Islet of Langerhans (tissue), 1 donor: Measurements from ENCODE around the gene IQCN.
A peak's percentile ranks its signal among the peaks of the same experiment; 100 is the strongest.

ENCODE experiments used
- FAIRE-seq: peaks from one replicate; lab custom pipeline; 2011; peaks lifted over from hg19 to GRCh38; lab: Jason Lieb, UNC

IQCN gene

GRCh38 chr19:18265582-18265981 lies 8.7 kb downstream of the IQCN start:
- no peak for FAIRE-seq

GRCh38 chr19:18264971-18265540 lies 9.2 kb downstream of the IQCN start:
- no peak for FAIRE-seq

GRCh38 chr19:18264137-18264854 lies 10.0 kb downstream of the IQCN start:
- no peak for FAIRE-seq

- FAIRE-seq: no peak
Observed at GRCh38 chr19:18263324-18264136, 10.7 kb downstream of the IQCN start.

GRCh38 chr19:18262917-18263316 lies 11.3 kb downstream of the IQCN start:
- FAIRE-seq: no peak

GRCh38 chr19:18262144-18262543 lies 12.1 kb downstream of the IQCN start:
- FAIRE-seq: no peak

GRCh38 chr19:18261474-18261873 lies 12.8 kb downstream of the IQCN start:
- no peak for FAIRE-seq

- no peak for FAIRE-seq
Observed at GRCh38 chr19:18259893-18260292, 14.4 kb downstream of the IQCN start.

GRCh38 chr19:18257503-18258470 lies 16.5 kb downstream of the IQCN start:
- FAIRE-seq: no peak

- no peak for FAIRE-seq
Observed at GRCh38 chr19:18254546-18255503, 19.4 kb downstream of the IQCN start.

GRCh38 chr19:18253716-18254115 lies 20.5 kb downstream of the IQCN start:
- no peak for FAIRE-seq

GRCh38 chr19:18253130-18253529 lies 21.1 kb downstream of the IQCN start:
- FAIRE-seq: no peak

GRCh38 chr19:18252370-18252717 lies 21.9 kb downstream of the IQCN start:
- no peak for FAIRE-seq

- peak; percentile 86 for FAIRE-seq
Observed at GRCh38 chr19:18251587-18252369, 22.5 kb downstream of the IQCN start.

GRCh38 chr19:18249834-18250233 lies 24.4 kb downstream of the IQCN start:
- FAIRE-seq: no peak

- FAIRE-seq: no peak
Observed at GRCh38 chr19:18245297-18245696, 29.0 kb downstream of the IQCN start.

GRCh38 chr19:18239303-18239702 lies 34.9 kb downstream of the IQCN start:
- FAIRE-seq: no peak

- no peak for FAIRE-seq
Observed at GRCh38 chr19:18234194-18234593, 40.1 kb downstream of the IQCN start.

- no peak for FAIRE-seq
Observed at GRCh38 chr19:18233224-18233825, 40.9 kb downstream of the IQCN start.
